GM18519 (cell line): ENCODE data around the gene ANGPT4.

Experiments
- ATAC-seq: cut with Tn5 transposase; IDR thresholded peaks from one replicate; pipeline ENCODE4 v1.9.1; 2021; ENCODE audit warnings: mild to moderate bottlenecking, moderate library complexity; ENCODE audit not compliant: unreplicated experiment, low FRiP score

ANGPT4 gene

GRCh38 chr20:942611-943010 lies 26.5 kb upstream of the ANGPT4 start:
- no peak for ATAC-seq

- ATAC-seq = no peak
Observed at GRCh38 chr20:940926-941325, 24.8 kb upstream of the ANGPT4 start.

- no peak for ATAC-seq
Observed at GRCh38 chr20:939606-940005, 23.5 kb upstream of the ANGPT4 start.

- ATAC-seq = no peak
Observed at GRCh38 chr20:934186-934840, 18.2 kb upstream of the ANGPT4 start.

GRCh38 chr20:933029-933428 lies 16.9 kb upstream of the ANGPT4 start:
- no peak for ATAC-seq

- ATAC-seq = no peak
Observed at GRCh38 chr20:931401-931800, 15.3 kb upstream of the ANGPT4 start.

- ATAC-seq = no peak
Observed at GRCh38 chr20:926670-927069, 10.5 kb upstream of the ANGPT4 start.

GRCh38 chr20:925516-925915 lies 9.4 kb upstream of the ANGPT4 start:
- no peak for ATAC-seq

GRCh38 chr20:924639-925038 lies 8.5 kb upstream of the ANGPT4 start:
- ATAC-seq = no peak

GRCh38 chr20:922781-923180 lies 6.6 kb upstream of the ANGPT4 start:
- no peak for ATAC-seq

GRCh38 chr20:921068-921467 lies 4.9 kb upstream of the ANGPT4 start:
- ATAC-seq = no peak

GRCh38 chr20:920311-920710 lies 4.2 kb upstream of the ANGPT4 start:
- ATAC-seq = no peak

- ATAC-seq = no peak
Observed at GRCh38 chr20:919491-919916, 3.4 kb upstream of the ANGPT4 start.

- ATAC-seq = no peak
Observed at GRCh38 chr20:917416-917815, 1.3 kb upstream of the ANGPT4 start.

GRCh38 chr20:916825-917224 lies 691 bp upstream of the ANGPT4 start:
- no peak for ATAC-seq

- no peak for ATAC-seq
Observed at GRCh38 chr20:914727-915498, 1.2 kb downstream of the ANGPT4 start.

GRCh38 chr20:913306-913849 lies 2.8 kb downstream of the ANGPT4 start:
- ATAC-seq = no peak

- ATAC-seq = no peak
Observed at GRCh38 chr20:911882-912600, 4.1 kb downstream of the ANGPT4 start.

- ATAC-seq = no peak
Observed at GRCh38 chr20:910870-911770, 5.0 kb downstream of the ANGPT4 start.

GRCh38 chr20:910132-910869 lies 5.8 kb downstream of the ANGPT4 start:
- ATAC-seq = no peak
